ENCODE data around the gene ERRFI1.

ERRFI1 gene

DNA sequence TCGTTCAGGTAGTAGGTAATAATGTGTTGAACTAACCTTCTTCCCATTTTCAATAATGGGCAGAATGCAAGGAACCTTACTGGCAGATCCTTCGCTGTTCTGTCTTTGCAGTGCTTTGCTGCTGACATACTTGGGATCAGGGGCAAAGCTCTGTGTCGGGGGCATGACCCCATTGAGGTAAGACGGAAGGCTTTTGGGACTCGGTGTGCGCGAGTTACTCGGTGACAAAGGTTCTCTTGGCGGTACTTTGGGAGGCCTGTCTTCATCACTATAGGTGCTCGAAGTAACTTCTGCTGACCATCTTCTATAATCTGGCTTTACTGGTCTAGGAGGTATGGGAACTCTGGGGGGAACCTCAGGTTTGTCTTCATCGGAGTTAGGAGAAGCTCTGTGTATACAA lies 12.7 kb downstream of the ERRFI1 start:
- Histone ChIP-seq H3K9ac (ENCODE audit: insufficient read length, low read depth) (no peak overlapping the region), H3K4me1 (ENCODE audit: insufficient read depth, insufficient read length) (no peaks in the 10 kb centered on the region), H3K27me3 (ENCODE audit: insufficient read depth, insufficient read length) (no peaks in the 10 kb centered on the region), H3K4me3 (ENCODE audit: insufficient read length, low read depth) (no peak overlapping the region), H3K9me3 (ENCODE audit: insufficient read depth, low read length) (no peaks in the 10 kb centered on the region), H3K36me3 (ENCODE audit: insufficient read depth, insufficient read length, low read length) (peaks cover 61% of the 10 kb centered on the region)
- DNase-seq (ENCODE audit: low read depth, low spot score), result no peak
- TF ChIP-seq YY1 (IDR thresholded peaks at IDR 0.05; ENCODE audit: insufficient read depth, insufficient read length) (no peak), SUZ12 (IDR thresholded peaks at IDR 0.05; ENCODE audit: extremely low read depth, insufficient read depth, insufficient read length) (no peak), ZNF274 (IDR thresholded peaks at IDR 0.05; ENCODE audit: low read depth, low read length) (no peak)

GRCh38 chr1:8012955-8013354 lies 13.2 kb downstream of the ERRFI1 start:
- H3K36me3 ChIP-seq (ENCODE audit: insufficient read depth, insufficient read length, low read length), result peaks cover 61% of the 10 kb centered on the region
- no peaks in the 10 kb centered on the region for H3K27me3 ChIP-seq (ENCODE audit: insufficient read depth, insufficient read length)
- no peak overlapping the region for H3K4me3 ChIP-seq (ENCODE audit: insufficient read length, low read depth)
- no peak overlapping the region for H3K9ac ChIP-seq (ENCODE audit: insufficient read length, low read depth)
- TF ChIP-seq YY1 (IDR thresholded peaks at IDR 0.05; ENCODE audit: insufficient read depth, insufficient read length), result no peak
- no peak for TF ChIP-seq ZNF274 (IDR thresholded peaks at IDR 0.05; ENCODE audit: low read depth, low read length)
- no peak for TF ChIP-seq SUZ12 (IDR thresholded peaks at IDR 0.05; ENCODE audit: extremely low read depth, insufficient read depth, insufficient read length)
- no peaks in the 10 kb centered on the region for H3K9me3 ChIP-seq (ENCODE audit: insufficient read depth, low read length)
- DNase-seq (ENCODE audit: low read depth, low spot score), result no peak
- H3K4me1 ChIP-seq (ENCODE audit: insufficient read depth, insufficient read length), result no peaks in the 10 kb centered on the region

- no peaks in the 10 kb centered on the region for H3K27me3 ChIP-seq (ENCODE audit: insufficient read depth, insufficient read length)
- H3K4me1 ChIP-seq (ENCODE audit: insufficient read depth, insufficient read length), result no peaks in the 10 kb centered on the region
- no peaks in the 10 kb centered on the region for H3K9me3 ChIP-seq (ENCODE audit: insufficient read depth, low read length)
- H3K4me3 ChIP-seq (ENCODE audit: insufficient read length, low read depth), result no peak overlapping the region
- TF ChIP-seq ZNF274 (IDR thresholded peaks at IDR 0.05; ENCODE audit: low read depth, low read length) (no peak), YY1 (IDR thresholded peaks at IDR 0.05; ENCODE audit: insufficient read depth, insufficient read length) (no peak), SUZ12 (IDR thresholded peaks at IDR 0.05; ENCODE audit: extremely low read depth, insufficient read depth, insufficient read length) (no peak)
- DNase-seq (ENCODE audit: low read depth, low spot score), result no peak
- H3K9ac ChIP-seq (ENCODE audit: insufficient read length, low read depth), result no peak overlapping the region
- H3K36me3 ChIP-seq (ENCODE audit: insufficient read depth, insufficient read length, low read length), result peaks cover 61% of the 10 kb centered on the region
These were observed 13.9 kb downstream of the ERRFI1 start for GRCh38 chr1:8011923-8012858.

GRCh38 chr1:8011016-8011415 lies 15.1 kb downstream of the ERRFI1 start:
- Histone ChIP-seq H3K27me3 (ENCODE audit: insufficient read depth, insufficient read length) (no peaks in the 10 kb centered on the region), H3K36me3 (ENCODE audit: insufficient read depth, insufficient read length, low read length) (peaks cover 61% of the 10 kb centered on the region), H3K9me3 (ENCODE audit: insufficient read depth, low read length) (no peaks in the 10 kb centered on the region), H3K4me1 (ENCODE audit: insufficient read depth, insufficient read length) (no peaks in the 10 kb centered on the region), H3K9ac (ENCODE audit: insufficient read length, low read depth) (no peak overlapping the region), H3K4me3 (ENCODE audit: insufficient read length, low read depth) (no peak overlapping the region)
- no peak for DNase-seq (ENCODE audit: low read depth, low spot score)
- TF ChIP-seq ZNF274 (IDR thresholded peaks at IDR 0.05; ENCODE audit: low read depth, low read length), result no peak

DNA sequence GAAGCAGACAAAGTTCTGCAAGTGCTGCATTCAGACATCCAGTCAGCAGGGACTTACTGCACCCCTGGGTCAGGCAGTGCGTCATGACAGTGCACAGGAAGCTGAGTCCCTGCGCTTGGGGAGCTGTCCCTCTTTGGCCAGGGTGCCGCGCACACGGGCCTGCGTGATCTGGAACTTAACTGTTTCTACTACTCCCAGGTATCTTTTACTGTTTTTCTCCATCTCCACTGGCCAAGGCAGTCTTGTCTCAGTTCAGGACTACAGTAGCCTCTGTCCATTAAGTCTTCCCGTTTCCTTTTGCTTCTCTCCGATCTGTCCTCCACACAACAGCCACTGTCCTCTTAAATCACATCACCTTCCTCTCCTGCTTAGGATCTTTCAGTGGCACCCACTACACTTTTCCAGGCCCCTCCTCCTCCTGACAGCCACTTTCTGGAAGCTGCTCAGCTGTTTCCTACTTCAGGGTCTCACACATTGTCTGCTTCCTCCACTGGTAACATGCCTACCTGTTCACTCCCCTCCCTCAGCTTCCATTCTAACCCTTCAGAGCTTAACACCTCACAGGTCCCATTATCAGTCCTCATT lies 15.9 kb downstream of the ERRFI1 start:
- peaks cover 57% of the 10 kb centered on the region for H3K36me3 ChIP-seq (ENCODE audit: insufficient read depth, insufficient read length, low read length)
- TF ChIP-seq YY1 (IDR thresholded peaks at IDR 0.05; ENCODE audit: insufficient read depth, insufficient read length), result no peak
- no peak for TF ChIP-seq SUZ12 (IDR thresholded peaks at IDR 0.05; ENCODE audit: extremely low read depth, insufficient read depth, insufficient read length)
- no peak for TF ChIP-seq ZNF274 (IDR thresholded peaks at IDR 0.05; ENCODE audit: low read depth, low read length)
- DNase-seq (ENCODE audit: low read depth, low spot score), result no peak
- H3K27me3 ChIP-seq (ENCODE audit: insufficient read depth, insufficient read length), result no peaks in the 10 kb centered on the region
- no peaks in the 10 kb centered on the region for H3K4me1 ChIP-seq (ENCODE audit: insufficient read depth, insufficient read length)
- no peak overlapping the region for H3K9ac ChIP-seq (ENCODE audit: insufficient read length, low read depth)
- H3K4me3 ChIP-seq (ENCODE audit: insufficient read length, low read depth), result no peak overlapping the region
- H3K9me3 ChIP-seq (ENCODE audit: insufficient read depth, low read length), result no peaks in the 10 kb centered on the region

- H3K27me3 ChIP-seq (ENCODE audit: insufficient read depth, insufficient read length), result no peaks in the 10 kb centered on the region
- peaks cover 51% of the 10 kb centered on the region for H3K36me3 ChIP-seq (ENCODE audit: insufficient read depth, insufficient read length, low read length)
- DNase-seq (ENCODE audit: low read depth, low spot score), result no peak
- no peaks in the 10 kb centered on the region for H3K9me3 ChIP-seq (ENCODE audit: insufficient read depth, low read length)
- TF ChIP-seq YY1 (IDR thresholded peaks at IDR 0.05; ENCODE audit: insufficient read depth, insufficient read length) (no peak), SUZ12 (IDR thresholded peaks at IDR 0.05; ENCODE audit: extremely low read depth, insufficient read depth, insufficient read length) (no peak), ZNF274 (IDR thresholded peaks at IDR 0.05; ENCODE audit: low read depth, low read length) (no peak)
- no peak overlapping the region for H3K4me3 ChIP-seq (ENCODE audit: insufficient read length, low read depth)
- H3K4me1 ChIP-seq (ENCODE audit: insufficient read depth, insufficient read length), result peaks cover 4% of the 10 kb centered on the region
- no peak overlapping the region for H3K9ac ChIP-seq (ENCODE audit: insufficient read length, low read depth)
These were observed 16.8 kb downstream of the ERRFI1 start for GRCh38 chr1:8009043-8010002.

Measured in NT2/D1 (cell line).